GM23338 (cell line): ENCODE measurements around the gene PPM1L. TPM values are rescaled to one million over a fixed set of nuclear protein-coding genes. Genes with fewer than 3 reads are reported as not detected.

Experiments used
- ATAC-seq: fragments of 200-7000 bp; cut with Tn5 transposase; 3 replicates; pipeline ENCODE4 v1.9.1; 2020
- DNase-seq: peaks from one replicate; pipeline ENCODE4 v3.0.0-alpha.2; 2015; ENCODE audit warnings: low spot score
- H2AFZ ChIP-seq: fragments of 200-600 bp; sonication (generic); 2 replicates; pipeline ENCODE4 v1.8.0; 2016; ENCODE audit warnings: antibody characterized with exemption, mild to moderate bottlenecking, moderate library complexity
- H3F3A ChIP-seq: fragments of 200-600 bp; sonication (generic); replicated peaks from 2 replicates; pipeline ENCODE4 v1.8.0; 2017; ENCODE audit warnings: antibody characterized with exemption, mixed run types, low read depth
- H3K27ac ChIP-seq: fragments of 200-600 bp; sonication (generic); 2 replicates; pipeline ENCODE4 v1.6.1; 2016; ENCODE audit warnings: low read depth
- H3K27me3 ChIP-seq: fragments of 200-600 bp; sonication (generic); 2 replicates; pipeline ENCODE4 v1.8.0; 2016; ENCODE audit warnings: mild to moderate bottlenecking, mixed run types, moderate library complexity; ENCODE audit not compliant: insufficient read depth
- H3K36me3 ChIP-seq: fragments of 200-600 bp; sonication (generic); 2 replicates; pipeline ENCODE4 v1.8.0; 2016; ENCODE audit warnings: mild to moderate bottlenecking; ENCODE audit not compliant: insufficient read depth
- H3K4me1 ChIP-seq: fragments of 200-600 bp; sonication (generic); 2 replicates; pipeline ENCODE4 v1.8.0; 2016; ENCODE audit warnings: mild to moderate bottlenecking, moderate library complexity; ENCODE audit not compliant: insufficient read depth
- H3K4me2 ChIP-seq: fragments of 200-600 bp; sonication (generic); 2 replicates; pipeline ENCODE4 v1.7.1; 2017; ENCODE audit warnings: mixed run types
- H3K4me3 ChIP-seq: fragments of 200-600 bp; sonication (generic); 2 replicates; pipeline ENCODE4 v1.6.1; 2016; ENCODE audit warnings: mixed run types
- H3K79me2 ChIP-seq: fragments of 200-600 bp; sonication (generic); replicated peaks from 2 replicates; pipeline ENCODE4 v1.8.0; 2017; ENCODE audit warnings: mild to moderate bottlenecking; ENCODE audit not compliant: insufficient read depth
- H3K9me2 ChIP-seq: fragments of 200-600 bp; sonication (generic); 2 replicates; pipeline ENCODE4 v1.8.0; 2017; ENCODE audit not compliant: insufficient read depth
- H4K20me1 ChIP-seq: fragments of 200-600 bp; sonication (generic); replicated peaks from 2 replicates; pipeline ENCODE4 v1.8.0; 2017; ENCODE audit warnings: mild to moderate bottlenecking; ENCODE audit not compliant: insufficient read depth
- H3K27ac Mint-ChIP-seq: 2 replicates; pipeline ENCODE4 v1.8.0; 2020; ENCODE audit warnings: inconsistent platforms, mild to moderate bottlenecking, moderate library complexity, mixed read lengths
- H3K27me3 Mint-ChIP-seq: 3 replicates; pipeline ENCODE4 v1.8.0; 2022; ENCODE audit warnings: low read depth, mild to moderate bottlenecking, moderate library complexity, mixed read lengths, inconsistent platforms; ENCODE audit not compliant: insufficient read depth, poor library complexity
- H3K36me3 Mint-ChIP-seq: 3 replicates; pipeline ENCODE4 v1.8.0; 2021; ENCODE audit warnings: low read depth, mild to moderate bottlenecking, inconsistent platforms, moderate library complexity, mixed read lengths
- H3K4me1 Mint-ChIP-seq: 3 replicates; pipeline ENCODE4 v1.8.0; 2020; ENCODE audit warnings: mild to moderate bottlenecking, inconsistent platforms, mixed read lengths
- H3K4me3 Mint-ChIP-seq: 3 replicates; pipeline ENCODE4 v1.8.0; 2021; ENCODE audit warnings: moderate library complexity, mild to moderate bottlenecking, inconsistent platforms, mixed read lengths
- H3K9me3 Mint-ChIP-seq: 3 replicates; pipeline ENCODE4 v1.8.0; 2020; ENCODE audit warnings: moderate library complexity, mild to moderate bottlenecking, inconsistent platforms, mixed read lengths
- CREB1 ChIP-seq: fragments of 250-450 bp; sonication (Bioruptor Pico); IDR thresholded peaks from 2 replicates; pipeline ENCODE4 v1.5.0; 2020; ENCODE audit warnings: low read depth, mild to moderate bottlenecking, moderate library complexity
- CTCF ChIP-seq, 2 experiments: fragments of 200-600 bp in 1 of 2; sonication (generic) in 1 of 2; conservative IDR thresholded peaks; 2 replicates each; pipeline versions ENCODE4 v1.5.1 to v1.6.1; 2016 to 2017; ENCODE audit warnings: antibody characterized with exemption in 2 of 2, low read depth in 2 of 2, mild to moderate bottlenecking in 2 of 2, moderate library complexity in 1 of 2
- JUNB ChIP-seq: IDR thresholded peaks from one replicate; pipeline ENCODE4 v1.6.1; 2016; ENCODE audit warnings: antibody characterized with exemption; ENCODE audit not compliant: unreplicated experiment
- POLR2AphosphoS5 ChIP-seq: IDR thresholded peaks from 2 replicates; pipeline ENCODE4 v1.6.1; 2016; ENCODE audit warnings: antibody characterized with exemption, low read depth
- ZNF331 ChIP-seq: fragments of 250-450 bp; sonication (Bioruptor Pico); IDR thresholded peaks from 2 replicates; pipeline ENCODE4 v1.5.0; 2020; ENCODE audit warnings: low read depth, mild to moderate bottlenecking, moderate library complexity
- polyA plus RNA-seq: library from polyadenylated mRNA; unstranded; fragments of >200 nt; fragmentation: Nextera tagmentation; extraction: Ambion mirVana; gene quantifications from 2 replicates; pipeline ENCODE4 v1.2.1, GENCODE V29; 2016
- total RNA-seq: library from RNA; depleted of rRNA; stranded (reverse); fragments of >200 nt; shearing (Covaris generic); gene quantifications from 2 replicates; pipeline ENCODE4 v1.2.3, GENCODE V29; 2014
- TF ChIP-seq, protein P1 (sequence below): fragments of 250-450 bp; sonication (Bioruptor Pico); IDR thresholded peaks from 2 replicates; pipeline ENCODE4 v1.5.0; 2020; ENCODE audit warnings: mild to moderate bottlenecking, moderate library complexity
- TF ChIP-seq, protein P2 (sequence below): IDR thresholded peaks from one replicate; pipeline ENCODE4 v1.6.1; 2018; ENCODE audit warnings: antibody characterized with exemption; ENCODE audit not compliant: unreplicated experiment
- TF ChIP-seq, protein P3 (sequence below): IDR thresholded peaks from 2 replicates; pipeline ENCODE4 v1.6.1; 2016; ENCODE audit warnings: antibody characterized with exemption

The PPM1L gene
- total and polyA plus RNA-seq, 2 experiments from 2014 or later, result 3.9 to 26.4 TPM

- TF ChIP-seq, protein P1, sequence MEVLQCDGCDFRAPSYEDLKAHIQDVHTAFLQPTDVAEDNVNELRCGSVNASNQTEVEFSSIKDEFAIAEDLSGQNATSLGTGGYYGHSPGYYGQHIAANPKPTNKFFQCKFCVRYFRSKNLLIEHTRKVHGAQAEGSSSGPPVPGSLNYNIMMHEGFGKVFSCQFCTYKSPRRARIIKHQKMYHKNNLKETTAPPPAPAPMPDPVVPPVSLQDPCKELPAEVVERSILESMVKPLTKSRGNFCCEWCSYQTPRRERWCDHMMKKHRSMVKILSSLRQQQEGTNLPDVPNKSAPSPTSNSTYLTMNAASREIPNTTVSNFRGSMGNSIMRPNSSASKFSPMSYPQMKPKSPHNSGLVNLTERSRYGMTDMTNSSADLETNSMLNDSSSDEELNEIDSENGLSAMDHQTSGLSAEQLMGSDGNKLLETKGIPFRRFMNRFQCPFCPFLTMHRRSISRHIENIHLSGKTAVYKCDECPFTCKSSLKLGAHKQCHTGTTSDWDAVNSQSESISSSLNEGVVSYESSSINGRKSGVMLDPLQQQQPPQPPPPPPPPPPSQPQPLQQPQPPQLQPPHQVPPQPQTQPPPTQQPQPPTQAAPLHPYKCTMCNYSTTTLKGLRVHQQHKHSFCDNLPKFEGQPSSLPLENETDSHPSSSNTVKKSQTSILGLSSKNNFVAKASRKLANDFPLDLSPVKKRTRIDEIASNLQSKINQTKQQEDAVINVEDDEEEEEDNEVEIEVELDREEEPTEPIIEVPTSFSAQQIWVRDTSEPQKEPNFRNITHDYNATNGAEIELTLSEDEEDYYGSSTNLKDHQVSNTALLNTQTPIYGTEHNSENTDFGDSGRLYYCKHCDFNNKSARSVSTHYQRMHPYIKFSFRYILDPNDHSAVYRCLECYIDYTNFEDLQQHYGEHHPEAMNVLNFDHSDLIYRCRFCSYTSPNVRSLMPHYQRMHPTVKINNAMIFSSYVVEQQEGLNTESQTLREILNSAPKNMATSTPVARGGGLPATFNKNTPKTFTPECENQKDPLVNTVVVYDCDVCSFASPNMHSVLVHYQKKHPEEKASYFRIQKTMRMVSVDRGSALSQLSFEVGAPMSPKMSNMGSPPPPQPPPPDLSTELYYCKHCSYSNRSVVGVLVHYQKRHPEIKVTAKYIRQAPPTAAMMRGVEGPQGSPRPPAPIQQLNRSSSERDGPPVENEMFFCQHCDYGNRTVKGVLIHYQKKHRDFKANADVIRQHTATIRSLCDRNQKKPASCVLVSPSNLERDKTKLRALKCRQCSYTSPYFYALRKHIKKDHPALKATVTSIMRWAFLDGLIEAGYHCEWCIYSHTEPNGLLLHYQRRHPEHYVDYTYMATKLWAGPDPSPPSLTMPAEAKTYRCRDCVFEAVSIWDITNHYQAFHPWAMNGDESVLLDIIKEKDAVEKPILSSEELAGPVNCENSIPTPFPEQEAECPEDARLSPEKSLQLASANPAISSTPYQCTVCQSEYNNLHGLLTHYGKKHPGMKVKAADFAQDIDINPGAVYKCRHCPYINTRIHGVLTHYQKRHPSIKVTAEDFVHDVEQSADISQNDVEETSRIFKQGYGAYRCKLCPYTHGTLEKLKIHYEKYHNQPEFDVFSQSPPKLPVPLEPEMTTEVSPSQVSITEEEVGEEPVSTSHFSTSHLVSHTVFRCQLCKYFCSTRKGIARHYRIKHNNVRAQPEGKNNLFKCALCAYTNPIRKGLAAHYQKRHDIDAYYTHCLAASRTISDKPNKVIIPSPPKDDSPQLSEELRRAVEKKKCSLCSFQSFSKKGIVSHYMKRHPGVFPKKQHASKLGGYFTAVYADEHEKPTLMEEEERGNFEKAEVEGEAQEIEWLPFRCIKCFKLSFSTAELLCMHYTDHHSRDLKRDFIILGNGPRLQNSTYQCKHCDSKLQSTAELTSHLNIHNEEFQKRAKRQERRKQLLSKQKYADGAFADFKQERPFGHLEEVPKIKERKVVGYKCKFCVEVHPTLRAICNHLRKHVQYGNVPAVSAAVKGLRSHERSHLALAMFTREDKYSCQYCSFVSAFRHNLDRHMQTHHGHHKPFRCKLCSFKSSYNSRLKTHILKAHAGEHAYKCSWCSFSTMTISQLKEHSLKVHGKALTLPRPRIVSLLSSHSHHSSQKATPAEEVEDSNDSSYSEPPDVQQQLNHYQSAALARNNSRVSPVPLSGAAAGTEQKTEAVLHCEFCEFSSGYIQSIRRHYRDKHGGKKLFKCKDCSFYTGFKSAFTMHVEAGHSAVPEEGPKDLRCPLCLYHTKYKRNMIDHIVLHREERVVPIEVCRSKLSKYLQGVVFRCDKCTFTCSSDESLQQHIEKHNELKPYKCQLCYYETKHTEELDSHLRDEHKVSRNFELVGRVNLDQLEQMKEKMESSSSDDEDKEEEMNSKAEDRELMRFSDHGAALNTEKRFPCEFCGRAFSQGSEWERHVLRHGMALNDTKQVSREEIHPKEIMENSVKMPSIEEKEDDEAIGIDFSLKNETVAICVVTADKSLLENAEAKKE (CRISPR knock-in tag), result no peak
- TF ChIP-seq, protein P2, sequence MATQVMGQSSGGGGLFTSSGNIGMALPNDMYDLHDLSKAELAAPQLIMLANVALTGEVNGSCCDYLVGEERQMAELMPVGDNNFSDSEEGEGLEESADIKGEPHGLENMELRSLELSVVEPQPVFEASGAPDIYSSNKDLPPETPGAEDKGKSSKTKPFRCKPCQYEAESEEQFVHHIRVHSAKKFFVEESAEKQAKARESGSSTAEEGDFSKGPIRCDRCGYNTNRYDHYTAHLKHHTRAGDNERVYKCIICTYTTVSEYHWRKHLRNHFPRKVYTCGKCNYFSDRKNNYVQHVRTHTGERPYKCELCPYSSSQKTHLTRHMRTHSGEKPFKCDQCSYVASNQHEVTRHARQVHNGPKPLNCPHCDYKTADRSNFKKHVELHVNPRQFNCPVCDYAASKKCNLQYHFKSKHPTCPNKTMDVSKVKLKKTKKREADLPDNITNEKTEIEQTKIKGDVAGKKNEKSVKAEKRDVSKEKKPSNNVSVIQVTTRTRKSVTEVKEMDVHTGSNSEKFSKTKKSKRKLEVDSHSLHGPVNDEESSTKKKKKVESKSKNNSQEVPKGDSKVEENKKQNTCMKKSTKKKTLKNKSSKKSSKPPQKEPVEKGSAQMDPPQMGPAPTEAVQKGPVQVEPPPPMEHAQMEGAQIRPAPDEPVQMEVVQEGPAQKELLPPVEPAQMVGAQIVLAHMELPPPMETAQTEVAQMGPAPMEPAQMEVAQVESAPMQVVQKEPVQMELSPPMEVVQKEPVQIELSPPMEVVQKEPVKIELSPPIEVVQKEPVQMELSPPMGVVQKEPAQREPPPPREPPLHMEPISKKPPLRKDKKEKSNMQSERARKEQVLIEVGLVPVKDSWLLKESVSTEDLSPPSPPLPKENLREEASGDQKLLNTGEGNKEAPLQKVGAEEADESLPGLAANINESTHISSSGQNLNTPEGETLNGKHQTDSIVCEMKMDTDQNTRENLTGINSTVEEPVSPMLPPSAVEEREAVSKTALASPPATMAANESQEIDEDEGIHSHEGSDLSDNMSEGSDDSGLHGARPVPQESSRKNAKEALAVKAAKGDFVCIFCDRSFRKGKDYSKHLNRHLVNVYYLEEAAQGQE, result no peak
- TF ChIP-seq CREB1 (CRISPR knock-in tag) (no peak), ZNF331 (CRISPR knock-in tag) (no peak), POLR2AphosphoS5 (no peak), JUNB (no peak)
Observed at GRCh38 chr3:160996811-160997210, 240.8 kb downstream of the PPM1L start (continued).

GRCh38 chr3:160998581-160998980 lies 242.6 kb downstream of the PPM1L start:
- no peaks in the 10 kb centered on the region for H3F3A ChIP-seq
- Mint-ChIP-seq H3K4me1 (peaks cover 10% of the 10 kb centered on the region; the same call in 2 of the 3 replicates), H3K36me3 (no peaks in the 10 kb centered on the region; the same call in 2 of the 3 replicates), H3K27ac (no peak overlapping the region), H3K4me3 (no peak overlapping the region), H3K27me3 (no peaks in the 10 kb centered on the region), H3K9me3 (peaks cover 16% of the 10 kb centered on the region; the same call in 2 of the 3 replicates)
- no peaks in the 10 kb centered on the region for H3K79me2 ChIP-seq
- H3K4me1 ChIP-seq, result no peaks in the 10 kb centered on the region
- H3K4me3 ChIP-seq, result no peak overlapping the region
- H2AFZ ChIP-seq, result no peak overlapping the region
- no peak for ATAC-seq
- no peaks in the 10 kb centered on the region for H3K36me3 ChIP-seq
- DNase-seq, result no peak
- no peaks in the 10 kb centered on the region for H3K27me3 ChIP-seq
- no peaks in the 10 kb centered on the region for H4K20me1 ChIP-seq
- no peaks in the 10 kb centered on the region for H3K9me2 ChIP-seq
- H3K27ac ChIP-seq, result no peak overlapping the region
- no peak overlapping the region for H3K4me2 ChIP-seq
- TF ChIP-seq CREB1 (CRISPR knock-in tag) (no peak), CTCF (conservative IDR thresholded peaks at IDR 0.05; ENCODE audit: low read depth in 2 of 2) (no peak), POLR2AphosphoS5 (no peak)
- TF ChIP-seq, protein P3, sequence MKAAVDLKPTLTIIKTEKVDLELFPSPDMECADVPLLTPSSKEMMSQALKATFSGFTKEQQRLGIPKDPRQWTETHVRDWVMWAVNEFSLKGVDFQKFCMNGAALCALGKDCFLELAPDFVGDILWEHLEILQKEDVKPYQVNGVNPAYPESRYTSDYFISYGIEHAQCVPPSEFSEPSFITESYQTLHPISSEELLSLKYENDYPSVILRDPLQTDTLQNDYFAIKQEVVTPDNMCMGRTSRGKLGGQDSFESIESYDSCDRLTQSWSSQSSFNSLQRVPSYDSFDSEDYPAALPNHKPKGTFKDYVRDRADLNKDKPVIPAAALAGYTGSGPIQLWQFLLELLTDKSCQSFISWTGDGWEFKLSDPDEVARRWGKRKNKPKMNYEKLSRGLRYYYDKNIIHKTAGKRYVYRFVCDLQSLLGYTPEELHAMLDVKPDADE, result no peak
- TF ChIP-seq, protein P2, result no peak
